ENCODE results near the gene PVRIG.
"Not testable (repeated sequence)": the region's sequence is repeated elsewhere in the genome, so short reads cannot be mapped to it uniquely, and the experiment has no call there.

DNA sequence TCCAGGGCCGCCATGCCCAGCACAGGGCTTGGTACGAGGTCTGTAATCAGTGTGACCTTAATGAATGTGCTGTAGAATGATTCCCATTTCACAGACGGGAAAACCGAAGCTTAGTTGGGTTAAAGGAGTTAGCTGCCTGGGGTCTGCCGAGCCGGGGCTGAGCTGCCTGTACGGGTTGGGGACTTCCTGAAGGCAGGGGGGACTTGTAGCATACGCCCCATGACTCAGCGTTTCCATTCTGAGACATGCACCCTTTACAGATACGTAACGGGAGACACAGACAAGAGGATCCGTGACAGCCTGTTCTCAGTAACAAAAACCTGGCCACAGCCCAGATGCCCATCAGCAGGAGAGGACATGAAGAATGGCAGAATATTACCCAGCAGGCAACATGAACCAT lies 23.6 kb downstream of the PVRIG start:
- TF ChIP-seq, protein P1, sequence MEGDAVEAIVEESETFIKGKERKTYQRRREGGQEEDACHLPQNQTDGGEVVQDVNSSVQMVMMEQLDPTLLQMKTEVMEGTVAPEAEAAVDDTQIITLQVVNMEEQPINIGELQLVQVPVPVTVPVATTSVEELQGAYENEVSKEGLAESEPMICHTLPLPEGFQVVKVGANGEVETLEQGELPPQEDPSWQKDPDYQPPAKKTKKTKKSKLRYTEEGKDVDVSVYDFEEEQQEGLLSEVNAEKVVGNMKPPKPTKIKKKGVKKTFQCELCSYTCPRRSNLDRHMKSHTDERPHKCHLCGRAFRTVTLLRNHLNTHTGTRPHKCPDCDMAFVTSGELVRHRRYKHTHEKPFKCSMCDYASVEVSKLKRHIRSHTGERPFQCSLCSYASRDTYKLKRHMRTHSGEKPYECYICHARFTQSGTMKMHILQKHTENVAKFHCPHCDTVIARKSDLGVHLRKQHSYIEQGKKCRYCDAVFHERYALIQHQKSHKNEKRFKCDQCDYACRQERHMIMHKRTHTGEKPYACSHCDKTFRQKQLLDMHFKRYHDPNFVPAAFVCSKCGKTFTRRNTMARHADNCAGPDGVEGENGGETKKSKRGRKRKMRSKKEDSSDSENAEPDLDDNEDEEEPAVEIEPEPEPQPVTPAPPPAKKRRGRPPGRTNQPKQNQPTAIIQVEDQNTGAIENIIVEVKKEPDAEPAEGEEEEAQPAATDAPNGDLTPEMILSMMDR (conservative IDR thresholded peaks at IDR 0.05; ENCODE audit: low read depth, low read length): not testable (repeated sequence)
- TF ChIP-seq POLR2A (IDR thresholded peaks at IDR 0.05; ENCODE audit: low read depth, low read length); CEBPB (IDR thresholded peaks at IDR 0.05; ENCODE audit: low read depth, low read length); RFX5 (IDR thresholded peaks at IDR 0.05; ENCODE audit: low read depth, low read length); SMC3 (IDR thresholded peaks at IDR 0.05; ENCODE audit: low read depth, low read length); BHLHE40 (IDR thresholded peaks at IDR 0.05; ENCODE audit: low read depth, low read length); MXI1 (IDR thresholded peaks at IDR 0.05; ENCODE audit: borderline replicate concordance, low read depth, low read length); CHD1 (IDR thresholded peaks at IDR 0.05; ENCODE audit: low read depth, low read length); MAZ (IDR thresholded peaks at IDR 0.05; ENCODE audit: borderline replicate concordance, low read depth, low read length); RAD21 (IDR thresholded peaks at IDR 0.05; ENCODE audit: low read length): not testable (repeated sequence)
- TF ChIP-seq, protein P2, sequence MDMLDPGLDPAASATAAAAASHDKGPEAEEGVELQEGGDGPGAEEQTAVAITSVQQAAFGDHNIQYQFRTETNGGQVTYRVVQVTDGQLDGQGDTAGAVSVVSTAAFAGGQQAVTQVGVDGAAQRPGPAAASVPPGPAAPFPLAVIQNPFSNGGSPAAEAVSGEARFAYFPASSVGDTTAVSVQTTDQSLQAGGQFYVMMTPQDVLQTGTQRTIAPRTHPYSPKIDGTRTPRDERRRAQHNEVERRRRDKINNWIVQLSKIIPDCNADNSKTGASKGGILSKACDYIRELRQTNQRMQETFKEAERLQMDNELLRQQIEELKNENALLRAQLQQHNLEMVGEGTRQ (IDR thresholded peaks at IDR 0.05; ENCODE audit: low read depth, low read length): not testable (repeated sequence)

Data from IMR-90 (cell line).